PC-3 (cell line): Measurements from ENCODE around the gene EPS8L3. TPM values are rescaled to one million over a fixed set of nuclear protein-coding genes. Genes with fewer than 3 reads are reported as not detected.

Source experiments
- ATAC-seq: fragments of 200-7000 bp; cut with Tn5 transposase; 2 replicates; pipeline ENCODE4 v1.9.1; 2020; ENCODE audit warnings: mild to moderate bottlenecking, moderate library complexity
- BruUV-seq: library from RNA; stranded (reverse); fragments of 400-500 nt; replicated peaks from 2 replicates; lab custom pipeline; 2021; lab: Mats Ljungman, UMichigan
- CTCF ChIA-PET: fragments of 300-600 bp; sonication (Branson Sonifier 250); formaldehyde crosslinking; loops from one replicate; lab custom pipeline; 2022; ENCODE audit warnings: antibody characterized with exemption; lab: Charles Lee
- POLR2A ChIA-PET: fragments of 300-600 bp; sonication (Branson Sonifier 250); formaldehyde crosslinking; loops from one replicate; lab custom pipeline; 2022; ENCODE audit warnings: antibody characterized with exemption; ENCODE audit not compliant: unreplicated experiment; lab: Charles Lee
- DNase-seq: peaks from one replicate; pipeline ENCODE4 v3.0.0-alpha.2; 2015
- H2AFZ ChIP-seq: fragments of 300-600 bp; sonication (generic); 2 replicates; pipeline ENCODE4 v1.6.0; 2016; ENCODE audit warnings: antibody characterized with exemption, low read length
- H3F3A ChIP-seq: fragments of 300-600 bp; sonication (generic); one replicate; pipeline ENCODE4 v1.6.0; 2017; ENCODE audit warnings: antibody characterized with exemption, low read length, control low read depth, mild to moderate bottlenecking; ENCODE audit not compliant: unreplicated experiment
- H3K27ac ChIP-seq: fragments of 300-600 bp; sonication (generic); 2 replicates; pipeline ENCODE4 v1.5.1; 2016; ENCODE audit warnings: mild to moderate bottlenecking, low read length
- H3K27me3 ChIP-seq: fragments of 300-600 bp; sonication (generic); 2 replicates; pipeline ENCODE4 v1.6.1; 2016; ENCODE audit warnings: low read length, mixed read lengths
- H3K36me3 ChIP-seq: fragments of 300-600 bp; sonication (generic); 2 replicates; pipeline ENCODE4 v1.6.1; 2016; ENCODE audit warnings: low read depth, mixed run types, low read length, mixed read lengths
- H3K4me1 ChIP-seq: fragments of 300-600 bp; sonication (generic); 2 replicates; pipeline ENCODE4 v1.5.1; 2016; ENCODE audit warnings: low read length; ENCODE audit not compliant: insufficient read depth
- H3K4me2 ChIP-seq: fragments of 300-600 bp; sonication (generic); 2 replicates; pipeline ENCODE4 v1.6.0; 2016; ENCODE audit warnings: low read length
- H3K4me3 ChIP-seq: fragments of 300-600 bp; sonication (generic); 2 replicates; pipeline ENCODE4 v1.5.1; 2016; ENCODE audit warnings: mild to moderate bottlenecking, low read length, mixed read lengths
- H3K79me2 ChIP-seq: fragments of 300-600 bp; sonication (generic); 2 replicates; pipeline ENCODE4 v1.6.1; 2017; ENCODE audit warnings: low read length, mixed read lengths
- H3K9ac ChIP-seq: fragments of 300-600 bp; sonication (generic); 2 replicates; pipeline ENCODE4 v1.6.0; 2016; ENCODE audit warnings: mild to moderate bottlenecking, low read length
- H3K9me2 ChIP-seq: fragments of 300-600 bp; sonication (generic); replicated peaks from 2 replicates; pipeline ENCODE4 v1.6.1; 2016; ENCODE audit warnings: mixed run types, low read length, mixed read lengths
- H3K9me3 ChIP-seq: fragments of 300-600 bp; sonication (generic); 2 replicates; pipeline ENCODE4 v1.6.1; 2016; ENCODE audit warnings: low read length, mixed read lengths
- H4K20me1 ChIP-seq: fragments of 300-600 bp; sonication (generic); 2 replicates; pipeline ENCODE4 v1.6.1; 2016; ENCODE audit warnings: low read length, mixed read lengths
- EZH2 ChIP-seq: fragments of 300-600 bp; sonication (generic); IDR thresholded peaks from one replicate; pipeline ENCODE4 v1.6.1; 2017; ENCODE audit warnings: antibody characterized with exemption, mild to moderate bottlenecking, low read length; ENCODE audit not compliant: unreplicated experiment
- EZH2phosphoT487 ChIP-seq: fragments of 300-600 bp; sonication (generic); IDR thresholded peaks from 2 replicates; pipeline ENCODE4 v1.6.1; 2018; ENCODE audit warnings: mild to moderate bottlenecking, antibody characterized with exemption, low read length, borderline replicate concordance
- intact Hi-C: fragments of 100-400 bp; cut with micrococcal nuclease; formaldehyde crosslinking; loops from 2 replicates; pipeline ENCODE4 v1.9.0; 2023
- total RNA-seq: library from RNA; depleted of rRNA; stranded (reverse); fragments of >200 nt; gene quantifications from 2 replicates; pipeline ENCODE4 v1.2.3, GENCODE V29; 2014
- TF ChIP-seq, protein P1 (sequence below): fragments of 300-600 bp; sonication (generic); conservative IDR thresholded peaks from 2 replicates; pipeline ENCODE4 v1.5.1; 2017; ENCODE audit warnings: antibody characterized with exemption, low read depth, mild to moderate bottlenecking, low read length

EPS8L3 gene
- total RNA-seq, 1 experiment from 2014 or later = not detected

DNA sequence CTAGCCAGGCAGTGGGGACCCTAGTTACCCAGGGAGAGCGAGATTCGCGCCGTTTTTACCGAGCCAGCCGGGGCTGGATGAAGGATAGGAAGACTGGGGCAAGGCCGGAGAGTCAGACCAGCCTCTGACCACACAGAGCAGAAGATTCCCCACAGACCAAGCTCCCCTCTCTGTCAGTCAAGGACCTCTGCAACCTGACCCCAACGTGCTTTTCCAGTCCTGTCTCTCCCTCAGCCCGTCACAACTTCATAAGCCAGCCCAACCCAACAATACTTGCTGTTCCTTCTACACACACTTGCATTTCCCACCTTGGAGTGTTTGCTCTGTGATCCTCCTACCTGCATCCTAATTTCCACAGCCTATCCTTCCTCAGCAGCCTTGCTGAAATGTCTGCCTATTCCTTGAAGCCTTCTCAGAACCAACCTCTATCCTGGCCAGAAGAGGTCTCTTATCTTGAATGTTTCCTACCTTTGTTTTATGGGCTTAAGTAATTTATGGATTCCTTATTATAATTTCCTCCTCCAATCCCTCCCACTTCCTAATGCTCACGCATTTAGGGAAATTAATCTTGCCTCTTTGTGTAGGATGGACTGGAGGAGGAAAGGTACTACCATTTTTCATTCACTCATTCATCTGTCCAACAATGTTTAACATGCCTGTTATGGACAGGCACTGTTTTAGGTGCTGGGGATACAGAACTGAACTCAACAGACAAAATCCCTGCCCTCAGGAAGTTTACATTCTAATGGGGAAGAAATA lies 22.9 kb downstream of the EPS8L3 start, which contains the start of gene GSTM3:
Gene GSTM3, minus strand, starts transcription at position 424 of the 759 bp plus-strand sequence. CDS start 751 bp downstream, outside the sequence.
- TSS peak; percentile 10 for BruUV-seq
- ATAC-seq = peak; percentile 57
- no peaks in the 10 kb centered on the region for H3K9me2 ChIP-seq

DNA sequence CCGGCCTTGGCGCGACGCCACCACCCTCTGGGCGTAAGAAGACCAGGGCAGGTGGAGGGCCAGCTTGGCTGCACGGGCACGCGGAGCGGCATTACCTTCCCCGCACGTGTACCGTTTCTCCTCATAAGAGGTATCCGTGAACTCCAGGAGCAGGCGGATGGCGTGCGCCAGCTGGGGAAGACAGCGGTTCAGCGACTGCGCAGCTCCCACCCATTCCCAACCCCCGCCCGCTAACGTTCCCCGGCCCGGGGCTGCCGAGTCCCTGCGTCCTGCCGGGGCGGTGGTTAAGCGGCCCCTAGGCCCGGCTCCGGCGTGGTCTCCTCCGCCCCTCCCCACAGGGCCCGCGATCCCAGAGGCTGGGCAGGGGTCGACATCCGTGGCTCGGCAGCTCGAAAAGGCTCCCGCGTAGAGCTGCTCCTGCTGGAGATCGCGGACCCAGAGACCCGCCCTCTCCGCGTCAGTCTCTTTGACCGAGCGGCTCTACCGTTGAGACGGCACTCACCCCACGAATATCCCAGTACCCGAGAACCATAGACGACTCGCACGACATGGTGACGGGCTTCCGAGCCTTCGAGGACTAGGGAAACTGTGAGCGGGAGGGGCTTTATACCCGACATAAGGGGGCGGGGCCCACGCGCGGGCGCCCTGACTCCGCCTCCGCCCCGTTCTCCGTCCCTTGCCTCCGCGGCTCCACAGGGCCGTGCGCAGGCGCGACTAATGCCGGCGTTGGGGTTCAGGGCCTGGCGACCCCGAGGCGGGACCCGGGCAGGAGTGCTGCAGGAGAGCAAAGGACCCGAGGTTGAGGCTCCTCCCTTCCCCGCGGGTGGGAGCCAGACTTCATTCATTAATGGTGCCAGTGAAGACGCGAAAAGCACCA lies 23.7 kb downstream of the EPS8L3 start:
- TF ChIP-seq, protein P1, sequence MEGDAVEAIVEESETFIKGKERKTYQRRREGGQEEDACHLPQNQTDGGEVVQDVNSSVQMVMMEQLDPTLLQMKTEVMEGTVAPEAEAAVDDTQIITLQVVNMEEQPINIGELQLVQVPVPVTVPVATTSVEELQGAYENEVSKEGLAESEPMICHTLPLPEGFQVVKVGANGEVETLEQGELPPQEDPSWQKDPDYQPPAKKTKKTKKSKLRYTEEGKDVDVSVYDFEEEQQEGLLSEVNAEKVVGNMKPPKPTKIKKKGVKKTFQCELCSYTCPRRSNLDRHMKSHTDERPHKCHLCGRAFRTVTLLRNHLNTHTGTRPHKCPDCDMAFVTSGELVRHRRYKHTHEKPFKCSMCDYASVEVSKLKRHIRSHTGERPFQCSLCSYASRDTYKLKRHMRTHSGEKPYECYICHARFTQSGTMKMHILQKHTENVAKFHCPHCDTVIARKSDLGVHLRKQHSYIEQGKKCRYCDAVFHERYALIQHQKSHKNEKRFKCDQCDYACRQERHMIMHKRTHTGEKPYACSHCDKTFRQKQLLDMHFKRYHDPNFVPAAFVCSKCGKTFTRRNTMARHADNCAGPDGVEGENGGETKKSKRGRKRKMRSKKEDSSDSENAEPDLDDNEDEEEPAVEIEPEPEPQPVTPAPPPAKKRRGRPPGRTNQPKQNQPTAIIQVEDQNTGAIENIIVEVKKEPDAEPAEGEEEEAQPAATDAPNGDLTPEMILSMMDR = no peak
- TF ChIP-seq EZH2 = no peak
- no peak for TF ChIP-seq EZH2phosphoT487
- ATAC-seq (peak; percentile 93), DNase-seq (peak; percentile 72)
- no peaks in the 10 kb centered on the region for H3K27me3 ChIP-seq
- peak overlapping the region; percentile 89 for H3K4me3 ChIP-seq
- H3K9me2 ChIP-seq = no peaks in the 10 kb centered on the region
- BruUV-seq = no TSS peak
- H3K4me2 ChIP-seq = peak overlapping the region; percentile 99
- H3K9me3 ChIP-seq = no peaks in the 10 kb centered on the region
- H3K79me2 ChIP-seq = peaks cover 9% of the 10 kb centered on the region
- peak overlapping the region; percentile 60 for H3K9ac ChIP-seq
- intact Hi-C loops = no loop called here
- peak overlapping the region; percentile 97 for H2AFZ ChIP-seq
- no peaks in the 10 kb centered on the region for H3F3A ChIP-seq
- H4K20me1 ChIP-seq = no peaks in the 10 kb centered on the region
- CTCF ChIA-PET = no interaction called here
- peaks cover 7% of the 10 kb centered on the region for H3K4me1 ChIP-seq
- peaks cover 17% of the 10 kb centered on the region; the same call in 1 of the 2 replicates for H3K36me3 ChIP-seq
- POLR2A ChIA-PET = interaction anchor here (0.6 to 0.7 kb wide), 4 partner anchors 13 to 516 kb away, joined by 3 to 5 read pairs (median 3); no protein-coding TSS in a partner anchor
- H3K27ac ChIP-seq = no peak overlapping the region

More for the DNA sequence above, 22.9 kb downstream of the EPS8L3 start, which contains the start of gene GSTM3:
- Histone ChIP-seq H4K20me1 (no peaks in the 10 kb centered on the region), H2AFZ (peak within 1 kb of the TSS; percentile 97), H3K9me3 (no peaks in the 10 kb centered on the region), H3F3A (no peaks in the 10 kb centered on the region), H3K36me3 (peaks cover 17% of the 10 kb centered on the region; the same call in 1 of the 2 replicates), H3K79me2 (peaks cover 9% of the 10 kb centered on the region), H3K27me3 (no peaks in the 10 kb centered on the region), H3K9ac (peak within 1 kb of the TSS; percentile 60), H3K27ac (no peak within 1 kb of the TSS), H3K4me3 (peak within 1 kb of the TSS; percentile 89), H3K4me2 (peak within 1 kb of the TSS; percentile 99), H3K4me1 (peaks cover 7% of the 10 kb centered on the region)
- peak; percentile 15 for DNase-seq
- POLR2A ChIA-PET = no interaction called here
- TF ChIP-seq, protein P1 = peak; percentile 30; the same call in 1 of the 2 replicates
- no peak for TF ChIP-seq EZH2
- CTCF ChIA-PET = no interaction called here
- intact Hi-C loops = no loop called here
